Activated naive CD4-positive, alpha-beta T cell treated with anti-CD3 and anti-CD28 coated beads, Interleukin-2, amount 50 U/mL, for 24 hours (primary cell): Measurements from ENCODE around the gene JPT1.
"Not testable (repeated sequence)": the region's sequence is repeated elsewhere in the genome, so short reads cannot be mapped to it uniquely, and the experiment has no call there.

Source experiments
- H3K27ac Mint-ChIP-seq: one replicate; pipeline ENCODE4 v1.8.0; 2021; ENCODE audit warnings: mild to moderate bottlenecking, mixed read lengths
- H3K27me3 Mint-ChIP-seq: one replicate; pipeline ENCODE4 v1.8.0; 2021; ENCODE audit warnings: mixed read lengths
- H3K36me3 Mint-ChIP-seq: one replicate; pipeline ENCODE4 v1.8.0; 2021; ENCODE audit warnings: mixed read lengths
- H3K4me1 Mint-ChIP-seq: one replicate; pipeline ENCODE4 v1.8.0; 2021; ENCODE audit warnings: mixed read lengths
- H3K4me3 Mint-ChIP-seq: one replicate; pipeline ENCODE4 v1.8.0; 2021; ENCODE audit warnings: mild to moderate bottlenecking, mixed read lengths
- H3K9me3 Mint-ChIP-seq: one replicate; pipeline ENCODE4 v1.8.0; 2021; ENCODE audit warnings: mixed read lengths

The JPT1 gene

GRCh38 chr17:75138519-75138918, 15.8 kb downstream of the JPT1 start:
- no peak overlapping the region for H3K27ac Mint-ChIP-seq
- no peaks in the 10 kb centered on the region for H3K27me3 Mint-ChIP-seq

GRCh38 chr17:75137762-75138161, 16.6 kb downstream of the JPT1 start:
- H3K27ac Mint-ChIP-seq = peak overlapping the region; percentile 8
- H3K36me3 Mint-ChIP-seq, H3K27me3 Mint-ChIP-seq: not testable (repeated sequence)

More at GRCh38 chr17:75138519-75138918, 15.8 kb downstream of the JPT1 start:
- H3K9me3 Mint-ChIP-seq = no peaks in the 10 kb centered on the region
- H3K4me3 Mint-ChIP-seq = no peak overlapping the region
- peaks cover 1% of the 10 kb centered on the region for H3K36me3 Mint-ChIP-seq
- H3K4me1 Mint-ChIP-seq = peaks cover 3% of the 10 kb centered on the region

GRCh38 chr17:75135946-75136345, 18.4 kb downstream of the JPT1 start:
- H3K4me3 Mint-ChIP-seq = no peak overlapping the region
- peak overlapping the region; percentile 55 for H3K27ac Mint-ChIP-seq
- peaks cover 1% of the 10 kb centered on the region for H3K36me3 Mint-ChIP-seq
- no peaks in the 10 kb centered on the region for H3K27me3 Mint-ChIP-seq
- peaks cover 6% of the 10 kb centered on the region for H3K4me1 Mint-ChIP-seq
- no peaks in the 10 kb centered on the region for H3K9me3 Mint-ChIP-seq

More at GRCh38 chr17:75137762-75138161, 16.6 kb downstream of the JPT1 start:
- not testable (repeated sequence) for H3K4me3 Mint-ChIP-seq, H3K4me1 Mint-ChIP-seq, H3K9me3 Mint-ChIP-seq

- H3K9me3 Mint-ChIP-seq = no peaks in the 10 kb centered on the region
- H3K27me3 Mint-ChIP-seq = no peaks in the 10 kb centered on the region
- peaks cover 8% of the 10 kb centered on the region for H3K4me1 Mint-ChIP-seq
- H3K36me3 Mint-ChIP-seq = peaks cover 1% of the 10 kb centered on the region
- H3K27ac Mint-ChIP-seq = peak overlapping the region; percentile 55
- H3K4me3 Mint-ChIP-seq = no peak overlapping the region
Observed at GRCh38 chr17:75135452-75135851, 18.9 kb downstream of the JPT1 start.

GRCh38 chr17:75133607-75134347, 20.5 kb downstream of the JPT1 start:
- H3K9me3 Mint-ChIP-seq, H3K4me3 Mint-ChIP-seq, H3K27me3 Mint-ChIP-seq, H3K36me3 Mint-ChIP-seq: not testable (repeated sequence)
- Mint-ChIP-seq H3K4me1 (peaks cover 11% of the 10 kb centered on the region), H3K27ac (peak overlapping the region; percentile 88)

DNA sequence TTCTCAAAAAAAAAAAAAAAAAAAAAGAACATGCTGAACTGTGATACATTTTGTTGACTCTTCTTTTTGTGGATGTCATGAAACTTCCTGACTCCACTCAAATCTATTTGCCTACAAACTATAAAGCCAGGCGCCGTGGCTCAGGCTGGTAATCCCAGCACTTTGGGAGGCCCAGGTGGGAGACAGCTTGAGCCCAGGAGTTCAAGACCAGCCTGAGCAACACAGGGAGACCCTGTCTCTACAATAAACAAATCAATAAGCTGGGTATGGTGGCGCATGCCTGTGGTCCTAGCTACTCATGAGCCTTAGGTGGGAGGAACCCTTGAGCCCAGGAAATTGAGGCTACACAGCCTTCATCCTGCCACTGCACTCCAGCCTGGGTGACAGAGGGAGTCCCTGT, 21.3 kb downstream of the JPT1 start:
- Mint-ChIP-seq H3K36me3 (peaks cover 1% of the 10 kb centered on the region), H3K9me3 (no peaks in the 10 kb centered on the region), H3K4me1 (peaks cover 11% of the 10 kb centered on the region), H3K4me3 (no peak overlapping the region), H3K27ac (peak overlapping the region; percentile 77), H3K27me3 (no peaks in the 10 kb centered on the region)

DNA sequence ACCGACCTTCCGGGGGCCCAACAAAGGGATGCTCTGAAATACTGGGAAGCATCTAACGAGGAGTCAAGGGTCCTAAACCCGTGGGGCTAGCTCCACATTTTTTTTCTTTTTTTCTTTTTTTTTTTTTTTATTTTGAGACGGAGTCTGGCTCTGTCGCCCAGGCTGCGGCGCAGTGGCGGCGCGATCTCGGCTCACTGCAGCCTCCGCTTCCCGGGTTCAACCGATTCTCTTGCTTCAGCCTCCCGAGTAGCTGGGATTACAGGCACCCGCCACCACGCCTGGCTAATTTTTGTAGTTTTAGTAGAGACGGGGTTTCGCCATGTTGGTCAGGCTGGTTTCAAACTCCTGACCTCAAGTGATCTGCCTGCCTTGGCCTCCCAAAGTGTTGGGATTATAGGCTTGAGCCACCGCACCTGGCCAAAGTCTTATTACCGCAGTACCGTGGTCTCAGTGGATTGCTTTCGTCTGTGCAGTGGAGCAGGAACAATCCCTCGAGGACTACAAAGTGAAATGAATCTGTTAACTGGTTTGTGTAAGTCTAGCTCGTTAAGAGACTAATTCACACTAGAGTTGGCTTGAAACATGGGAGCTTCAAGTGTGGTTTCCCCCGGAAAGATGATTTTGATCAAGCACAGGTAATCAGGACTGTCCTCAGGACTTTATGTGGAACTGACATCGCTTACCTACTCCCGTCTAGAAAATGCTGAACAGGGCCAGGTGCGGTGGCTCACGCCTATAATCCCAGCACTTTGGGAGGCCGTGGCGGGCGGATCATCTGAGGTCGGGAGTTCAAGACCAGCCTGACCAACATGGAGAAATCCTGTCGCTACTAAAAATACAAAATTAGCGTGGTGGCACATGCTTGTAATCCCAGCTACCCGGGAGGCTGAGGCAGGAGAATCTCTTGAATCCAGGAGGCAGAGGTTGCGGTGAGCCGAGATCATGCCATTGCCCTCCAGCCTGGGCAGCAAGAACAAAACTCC, 22.0 kb downstream of the JPT1 start:
- peak overlapping the region; percentile 87 for H3K4me3 Mint-ChIP-seq
- H3K27ac Mint-ChIP-seq = peak overlapping the region; percentile 79
- H3K9me3 Mint-ChIP-seq, H3K27me3 Mint-ChIP-seq, H3K36me3 Mint-ChIP-seq: not testable (repeated sequence)
- peaks cover 11% of the 10 kb centered on the region for H3K4me1 Mint-ChIP-seq

DNA sequence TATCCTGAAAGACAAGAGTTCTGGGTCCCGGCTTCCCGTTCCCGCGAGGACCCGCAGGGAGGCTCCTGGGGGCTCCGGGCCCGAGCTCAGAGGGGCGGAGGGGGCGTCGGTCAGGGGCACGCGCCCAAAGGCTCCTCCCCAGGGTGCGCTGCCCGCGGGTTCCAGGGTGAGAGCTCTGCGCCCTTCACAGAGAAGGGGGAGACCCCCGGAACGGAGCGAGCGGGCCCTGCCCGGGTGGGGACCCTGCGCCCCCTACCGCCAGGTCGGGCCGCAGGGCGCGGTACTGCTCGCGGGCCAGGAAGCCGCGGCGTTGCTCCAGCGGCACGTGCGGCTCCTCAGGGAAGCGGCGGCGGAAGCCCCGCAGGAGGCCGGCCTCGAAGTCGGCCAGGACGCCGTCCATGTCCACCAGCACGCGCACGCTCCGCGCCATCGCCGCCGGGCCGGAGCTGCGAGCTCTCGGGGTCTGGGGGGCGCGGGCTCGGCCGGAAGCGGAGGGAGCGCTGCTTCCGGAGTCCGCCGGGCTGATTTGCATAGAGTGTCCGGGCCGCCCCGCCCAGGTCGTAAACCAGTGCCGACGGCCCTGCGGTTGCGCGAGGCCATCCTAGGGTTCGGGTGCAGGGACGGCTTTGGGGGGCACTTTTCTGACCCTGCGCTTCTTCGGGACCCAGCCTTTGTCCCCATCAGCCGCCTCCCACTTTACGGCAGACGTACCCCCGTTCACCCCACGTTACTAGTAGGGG, 22.9 kb downstream of the JPT1 start, which contains the start of gene NT5C:
NT5C (minus strand) TSS at position 465 of the 740 bp plus-strand sequence; CDS start at position 430, 35 bp downstream.
- Mint-ChIP-seq H3K4me1 (peaks cover 11% of the 10 kb centered on the region), H3K27ac (peak within 1 kb of the TSS; percentile 95), H3K36me3 (peaks cover 1% of the 10 kb centered on the region), H3K9me3 (no peaks in the 10 kb centered on the region), H3K27me3 (no peaks in the 10 kb centered on the region), H3K4me3 (peak within 1 kb of the TSS; percentile 91)

- Mint-ChIP-seq H3K27me3 (no peaks in the 10 kb centered on the region), H3K4me1 (peaks cover 18% of the 10 kb centered on the region), H3K9me3 (no peaks in the 10 kb centered on the region), H3K4me3 (peak overlapping the region; percentile 91), H3K27ac (peak overlapping the region; percentile 95), H3K36me3 (peaks cover under 1% of the 10 kb centered on the region)
Observed at GRCh38 chr17:75130632-75131277, 23.6 kb downstream of the JPT1 start.

GRCh38 chr17:75130059-75130631, 24.2 kb downstream of the JPT1 start:
- H3K4me3 Mint-ChIP-seq = peak overlapping the region; percentile 91
- H3K27me3 Mint-ChIP-seq = no peaks in the 10 kb centered on the region
- H3K27ac Mint-ChIP-seq = peak overlapping the region; percentile 95
- H3K9me3 Mint-ChIP-seq = no peaks in the 10 kb centered on the region
- no peaks in the 10 kb centered on the region for H3K36me3 Mint-ChIP-seq
- H3K4me1 Mint-ChIP-seq = peaks cover 23% of the 10 kb centered on the region

DNA sequence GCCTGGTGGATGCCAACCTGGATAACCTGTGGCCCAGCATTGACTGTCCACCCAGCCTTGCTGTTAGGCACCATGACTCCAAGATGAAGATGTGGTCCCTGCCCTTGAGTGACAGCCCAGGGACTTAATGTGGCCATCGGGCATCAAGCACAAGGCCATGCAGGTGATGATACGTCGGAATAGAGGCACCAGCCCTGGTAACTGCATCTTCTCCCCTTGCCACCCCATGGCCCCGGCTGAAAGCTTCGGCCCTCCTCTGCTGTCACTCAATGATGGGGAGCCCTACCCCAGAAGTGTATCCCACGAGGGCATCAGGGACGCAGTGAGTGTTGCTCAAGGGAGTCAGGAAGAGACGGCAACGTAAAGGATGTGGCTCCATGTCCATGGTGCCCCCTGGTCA, 24.7 kb downstream of the JPT1 start:
- no peaks in the 10 kb centered on the region for H3K36me3 Mint-ChIP-seq

DNA sequence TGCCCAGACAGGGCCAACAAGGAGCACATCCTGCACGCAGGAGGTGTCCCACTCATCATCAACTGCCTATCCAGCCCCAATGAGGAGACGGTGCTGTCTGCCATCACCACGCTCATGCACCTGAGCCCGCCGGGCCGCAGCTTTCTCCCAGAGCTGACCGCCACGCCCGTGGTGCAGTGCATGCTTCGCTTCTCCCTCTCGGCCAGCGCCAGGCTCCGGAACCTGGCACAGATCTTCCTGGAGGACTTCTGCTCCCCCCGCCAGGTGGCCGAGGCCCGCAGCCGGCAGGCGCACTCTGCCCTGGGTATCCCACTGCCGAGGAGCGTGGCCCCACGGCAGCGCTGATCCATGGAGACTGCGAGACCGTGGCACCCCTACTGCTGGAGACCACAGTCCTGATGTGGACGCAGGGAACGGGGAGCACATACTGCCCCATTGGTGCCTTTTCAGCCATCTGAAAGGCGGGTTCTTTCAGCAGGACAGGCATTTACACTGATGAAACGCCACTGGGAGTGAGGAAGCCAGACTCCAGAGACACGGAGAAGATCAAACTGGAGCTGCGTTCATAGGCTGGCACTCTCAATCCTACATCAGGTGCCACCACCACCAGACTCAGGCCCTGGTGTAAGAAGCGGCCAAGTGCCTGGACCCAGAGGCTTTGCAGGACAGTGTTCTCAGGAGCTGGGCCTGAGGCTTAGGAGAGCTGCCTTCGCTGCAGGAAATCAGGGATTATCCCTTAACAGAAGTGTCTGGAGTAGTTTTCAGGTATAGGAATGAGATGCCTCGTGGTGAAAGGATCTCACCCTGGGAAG, 25.4 kb downstream of the JPT1 start:
- H3K27ac Mint-ChIP-seq = no peak overlapping the region
- H3K36me3 Mint-ChIP-seq = no peaks in the 10 kb centered on the region
- no peaks in the 10 kb centered on the region for H3K9me3 Mint-ChIP-seq
- no peaks in the 10 kb centered on the region for H3K27me3 Mint-ChIP-seq
- peak overlapping the region; percentile 42 for H3K4me3 Mint-ChIP-seq
- peaks cover 35% of the 10 kb centered on the region for H3K4me1 Mint-ChIP-seq

More for the DNA sequence above, 24.7 kb downstream of the JPT1 start:
- H3K27me3 Mint-ChIP-seq = no peaks in the 10 kb centered on the region
- no peaks in the 10 kb centered on the region for H3K9me3 Mint-ChIP-seq
- no peak overlapping the region for H3K27ac Mint-ChIP-seq
- peak overlapping the region; percentile 42 for H3K4me3 Mint-ChIP-seq
- peaks cover 28% of the 10 kb centered on the region for H3K4me1 Mint-ChIP-seq

GRCh38 chr17:75127936-75128335, 26.4 kb downstream of the JPT1 start:
- H3K27ac Mint-ChIP-seq = not testable (repeated sequence)

GRCh38 chr17:75126954-75127353, 27.4 kb downstream of the JPT1 start:
- H3K9me3 Mint-ChIP-seq = no peaks in the 10 kb centered on the region
- no peak overlapping the region for H3K4me3 Mint-ChIP-seq
- H3K27ac Mint-ChIP-seq = no peak overlapping the region
- H3K27me3 Mint-ChIP-seq = no peaks in the 10 kb centered on the region
- peaks cover 32% of the 10 kb centered on the region for H3K4me1 Mint-ChIP-seq
- H3K36me3 Mint-ChIP-seq = no peaks in the 10 kb centered on the region

More at GRCh38 chr17:75127936-75128335, 26.4 kb downstream of the JPT1 start:
- not testable (repeated sequence) for H3K36me3 Mint-ChIP-seq, H3K4me3 Mint-ChIP-seq, H3K27me3 Mint-ChIP-seq, H3K9me3 Mint-ChIP-seq
- peaks cover 37% of the 10 kb centered on the region for H3K4me1 Mint-ChIP-seq
